Measurements from ENCODE around the gene HNRNPAB. TPM values are rescaled to one million over a fixed set of nuclear protein-coding genes. Genes with fewer than 3 reads are reported as not detected.

HNRNPAB gene
- total and polyA plus RNA-seq, 4 donors = 33.7 to 66.3 (median 50.4) TPM

DNA sequence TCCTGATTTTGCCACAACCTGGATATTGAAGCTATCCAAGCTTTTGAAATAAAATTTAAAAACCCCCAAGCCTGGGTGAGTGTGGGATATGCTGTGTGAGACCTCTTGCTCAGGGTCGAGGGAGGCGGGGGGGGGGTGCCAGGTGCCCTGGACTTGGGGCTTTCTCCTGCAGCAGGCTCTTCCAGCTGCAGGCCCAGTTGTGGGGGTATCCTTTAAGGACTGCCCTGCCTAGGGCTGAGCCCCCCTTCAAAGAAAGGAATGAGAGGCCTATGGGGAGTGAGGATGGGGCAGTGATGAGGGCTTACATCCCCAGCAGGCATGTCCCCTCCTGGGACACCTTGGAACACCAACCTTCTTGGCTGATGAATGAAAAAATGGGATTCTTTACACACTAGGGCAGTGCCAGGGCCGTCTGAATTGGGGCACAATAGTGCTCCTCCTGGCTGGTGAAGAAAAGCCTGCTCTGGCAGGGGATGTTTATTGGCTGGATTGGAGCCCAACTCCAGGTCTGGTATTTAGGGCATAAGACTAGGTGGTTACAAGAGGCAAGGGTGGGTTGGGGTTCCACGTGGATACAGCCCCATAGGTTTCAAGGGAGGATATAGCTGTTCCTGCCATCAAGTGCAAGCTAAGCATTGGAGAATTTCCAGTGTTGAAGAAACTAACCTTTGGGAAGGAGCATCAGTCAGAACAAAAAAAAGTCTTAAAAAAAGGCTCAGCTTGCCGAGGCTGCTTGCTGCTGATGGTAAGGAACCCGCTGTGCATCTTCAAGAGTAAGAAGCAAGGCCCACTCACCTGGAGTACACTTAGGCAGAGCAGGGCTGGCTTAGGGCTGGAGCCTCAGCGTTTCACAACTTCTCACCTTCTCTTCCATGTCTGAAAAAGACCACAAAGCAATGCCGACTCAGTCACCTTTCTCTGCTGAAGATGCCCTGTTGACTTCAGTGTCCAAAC, 7.0 kb downstream of the HNRNPAB start (continued):
- TF ChIP-seq, protein P1, sequence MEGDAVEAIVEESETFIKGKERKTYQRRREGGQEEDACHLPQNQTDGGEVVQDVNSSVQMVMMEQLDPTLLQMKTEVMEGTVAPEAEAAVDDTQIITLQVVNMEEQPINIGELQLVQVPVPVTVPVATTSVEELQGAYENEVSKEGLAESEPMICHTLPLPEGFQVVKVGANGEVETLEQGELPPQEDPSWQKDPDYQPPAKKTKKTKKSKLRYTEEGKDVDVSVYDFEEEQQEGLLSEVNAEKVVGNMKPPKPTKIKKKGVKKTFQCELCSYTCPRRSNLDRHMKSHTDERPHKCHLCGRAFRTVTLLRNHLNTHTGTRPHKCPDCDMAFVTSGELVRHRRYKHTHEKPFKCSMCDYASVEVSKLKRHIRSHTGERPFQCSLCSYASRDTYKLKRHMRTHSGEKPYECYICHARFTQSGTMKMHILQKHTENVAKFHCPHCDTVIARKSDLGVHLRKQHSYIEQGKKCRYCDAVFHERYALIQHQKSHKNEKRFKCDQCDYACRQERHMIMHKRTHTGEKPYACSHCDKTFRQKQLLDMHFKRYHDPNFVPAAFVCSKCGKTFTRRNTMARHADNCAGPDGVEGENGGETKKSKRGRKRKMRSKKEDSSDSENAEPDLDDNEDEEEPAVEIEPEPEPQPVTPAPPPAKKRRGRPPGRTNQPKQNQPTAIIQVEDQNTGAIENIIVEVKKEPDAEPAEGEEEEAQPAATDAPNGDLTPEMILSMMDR (IDR thresholded peaks at IDR 0.05; ENCODE audit: low read depth, low read length, missing input control) = no peak
- TF ChIP-seq NR2F2 (IDR thresholded peaks at IDR 0.05) (no peak), RAD21 (IDR thresholded peaks at IDR 0.05) (no peak), HNF4A (conservative IDR thresholded peaks at IDR 0.05) (no peak)
- TF ChIP-seq, protein P2, sequence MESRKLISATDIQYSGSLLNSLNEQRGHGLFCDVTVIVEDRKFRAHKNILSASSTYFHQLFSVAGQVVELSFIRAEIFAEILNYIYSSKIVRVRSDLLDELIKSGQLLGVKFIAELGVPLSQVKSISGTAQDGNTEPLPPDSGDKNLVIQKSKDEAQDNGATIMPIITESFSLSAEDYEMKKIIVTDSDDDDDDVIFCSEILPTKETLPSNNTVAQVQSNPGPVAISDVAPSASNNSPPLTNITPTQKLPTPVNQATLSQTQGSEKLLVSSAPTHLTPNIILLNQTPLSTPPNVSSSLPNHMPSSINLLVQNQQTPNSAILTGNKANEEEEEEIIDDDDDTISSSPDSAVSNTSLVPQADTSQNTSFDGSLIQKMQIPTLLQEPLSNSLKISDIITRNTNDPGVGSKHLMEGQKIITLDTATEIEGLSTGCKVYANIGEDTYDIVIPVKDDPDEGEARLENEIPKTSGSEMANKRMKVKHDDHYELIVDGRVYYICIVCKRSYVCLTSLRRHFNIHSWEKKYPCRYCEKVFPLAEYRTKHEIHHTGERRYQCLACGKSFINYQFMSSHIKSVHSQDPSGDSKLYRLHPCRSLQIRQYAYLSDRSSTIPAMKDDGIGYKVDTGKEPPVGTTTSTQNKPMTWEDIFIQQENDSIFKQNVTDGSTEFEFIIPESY (IDR thresholded peaks at IDR 0.05) = no peak

DNA sequence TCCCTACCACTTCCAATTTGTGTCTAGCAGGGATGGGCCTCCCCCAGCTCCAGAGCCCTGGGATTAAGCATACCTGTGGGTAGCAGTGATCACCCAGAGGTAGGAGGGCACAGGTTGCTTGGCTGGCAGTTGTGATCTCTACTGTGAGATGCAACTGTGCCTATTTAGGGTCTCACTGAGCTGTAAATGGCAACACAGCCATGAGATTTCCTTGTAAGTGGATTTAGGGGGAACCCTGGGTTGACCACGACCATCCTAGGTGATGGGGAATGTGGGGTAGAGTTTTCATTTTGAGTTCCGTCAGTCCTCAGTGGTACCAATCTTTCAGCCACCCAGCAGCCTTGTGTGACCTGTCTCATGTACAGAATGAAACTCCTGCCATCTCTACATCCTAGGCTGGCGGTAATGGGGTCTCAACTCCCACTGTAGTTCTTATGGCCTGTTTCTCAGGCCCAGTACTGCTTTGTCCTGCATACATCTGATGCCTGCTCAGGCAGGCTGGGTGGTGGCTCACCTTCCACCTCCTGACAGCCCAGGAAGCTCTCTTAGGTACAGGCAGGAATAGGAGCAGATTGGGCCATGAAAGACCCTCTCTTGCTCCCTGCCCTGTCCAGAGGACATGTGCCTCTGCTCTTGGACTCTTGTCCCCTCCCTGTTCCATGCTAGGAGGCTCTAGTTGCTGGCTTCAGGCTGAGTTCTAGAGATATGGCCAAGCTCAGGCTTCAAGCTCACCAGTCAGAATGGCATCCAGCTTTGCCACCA, 8.1 kb downstream of the HNRNPAB start:
- Histone ChIP-seq H3K9ac (ENCODE audit: low read depth in 1 of 2, low read length in 2 of 2) (no peak overlapping the region), H3K9me3 (ENCODE audit: control insufficient read depth in 4 of 4, low read length in 3 of 4) (no peaks in the 10 kb centered on the region), H3K36me3 (ENCODE audit: control insufficient read depth in 4 of 4, insufficient read depth in 3 of 4, low read depth in 1 of 4, low read length in 3 of 4) (peaks cover 27 to 84% (median 61%) of the 10 kb centered on the region in 4 donors), H3K27ac (ENCODE audit: low read depth in 1 of 2, low read length in 2 of 2) (peak overlapping the region; percentile 53 to 76), H3K27me3 (ENCODE audit: control insufficient read depth in 4 of 4, insufficient read depth in 4 of 4, low read length in 3 of 4) (no peaks in the 10 kb centered on the region), H3K4me3 (ENCODE audit: low read depth in 1 of 3, low read length in 3 of 3) (no peak overlapping the region), H3K4me1 (ENCODE audit: control insufficient read depth in 4 of 4, insufficient read depth in 4 of 4, low read length in 3 of 4) (peaks cover 24 to 50% (median 41%) of the 10 kb centered on the region in 4 donors)
- WGBS = 94% methylated on average over 3 of the region's 3 CpGs
- DNase-seq (ENCODE audit: low spot score) = no peak
- TF ChIP-seq, protein P3, sequence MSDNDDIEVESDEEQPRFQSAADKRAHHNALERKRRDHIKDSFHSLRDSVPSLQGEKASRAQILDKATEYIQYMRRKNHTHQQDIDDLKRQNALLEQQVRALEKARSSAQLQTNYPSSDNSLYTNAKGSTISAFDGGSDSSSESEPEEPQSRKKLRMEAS (IDR thresholded peaks at IDR 0.05) = no peak
- no peak for TF ChIP-seq JUND (IDR thresholded peaks at IDR 0.05)

DNA sequence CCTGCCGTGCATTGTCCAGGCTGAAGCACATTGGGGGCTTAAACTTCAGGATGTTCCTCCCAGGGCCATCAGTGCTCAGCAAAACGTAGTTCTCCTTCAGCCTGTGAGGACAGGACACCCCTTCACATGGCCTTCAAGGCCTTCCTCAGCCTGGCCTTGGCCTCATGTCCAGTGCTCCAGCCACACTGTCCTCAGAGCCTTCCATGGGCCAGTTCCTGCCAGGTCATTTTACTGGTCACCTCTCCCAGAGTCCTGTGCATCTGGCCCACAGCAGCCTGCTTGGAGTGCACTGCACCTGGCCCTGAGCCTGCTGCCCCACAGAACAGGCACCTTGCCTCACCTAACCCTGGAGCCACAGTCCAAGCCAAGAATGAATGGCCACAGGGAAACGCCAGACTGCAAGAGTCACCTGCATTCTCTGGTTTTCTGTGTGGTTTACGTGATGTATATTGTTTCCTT, 8.7 kb downstream of the HNRNPAB start:
- H3K36me3 ChIP-seq (ENCODE audit: control insufficient read depth in 4 of 4, insufficient read depth in 3 of 4, low read depth in 1 of 4, low read length in 3 of 4) = peaks cover 22 to 78% (median 58%) of the 10 kb centered on the region in 4 donors
- no peaks in the 10 kb centered on the region for H3K9me3 ChIP-seq (ENCODE audit: control insufficient read depth in 4 of 4, low read length in 3 of 4)
- H3K4me1 ChIP-seq (ENCODE audit: control insufficient read depth in 4 of 4, insufficient read depth in 4 of 4, low read length in 3 of 4) = peaks cover 22 to 46% (median 39%) of the 10 kb centered on the region in 4 donors
- 48% methylated on average over 4 of the region's 4 CpGs for WGBS
- H3K27me3 ChIP-seq (ENCODE audit: control insufficient read depth in 4 of 4, insufficient read depth in 4 of 4, low read length in 3 of 4) = no peaks in the 10 kb centered on the region
- DNase-seq (ENCODE audit: low spot score) = no peak
- H3K4me3 ChIP-seq (ENCODE audit: low read depth in 1 of 3, low read length in 3 of 3) = no peak overlapping the region
- TF ChIP-seq FOXA2 (IDR thresholded peaks at IDR 0.05) (no peak), YY1 (IDR thresholded peaks at IDR 0.05) (no peak), HNF4A (conservative IDR thresholded peaks at IDR 0.05) (peak in 1 of 2 donors; percentile 82), HNF4G (IDR thresholded peaks at IDR 0.05) (peak; percentile 25), RAD21 (IDR thresholded peaks at IDR 0.05) (peak in 1 of 2 donors; percentile 17), TAF1 (conservative IDR thresholded peaks at IDR 0.05) (no peak), RXRA (IDR thresholded peaks at IDR 0.05) (peak; percentile 78 to 86)
- TF ChIP-seq, protein P1 (IDR thresholded peaks at IDR 0.05; ENCODE audit: low read depth, low read length, missing input control) = no peak
- TF ChIP-seq, protein P4, sequence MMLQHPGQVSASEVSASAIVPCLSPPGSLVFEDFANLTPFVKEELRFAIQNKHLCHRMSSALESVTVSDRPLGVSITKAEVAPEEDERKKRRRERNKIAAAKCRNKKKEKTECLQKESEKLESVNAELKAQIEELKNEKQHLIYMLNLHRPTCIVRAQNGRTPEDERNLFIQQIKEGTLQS (IDR thresholded peaks at IDR 0.05) = no peak
- peak overlapping the region; percentile 53 to 76 for H3K27ac ChIP-seq (ENCODE audit: low read depth in 1 of 2, low read length in 2 of 2)
- no peak overlapping the region for H3K9ac ChIP-seq (ENCODE audit: low read depth in 1 of 2, low read length in 2 of 2)
